HUES6 (cell line): ENCODE results near the gene WNT2.

Experiments used
- H3K27ac ChIP-seq: 2 replicates; pipeline ENCODE4 v1.7.0; 2013; ENCODE audit warnings: low read depth, mild to moderate bottlenecking, low read length, inconsistent platforms
- H3K27me3 ChIP-seq: 2 replicates; pipeline ENCODE4 v1.6.1; 2013; ENCODE audit warnings: low read length; ENCODE audit not compliant: control insufficient read depth, insufficient read depth
- H3K36me3 ChIP-seq: 2 replicates; pipeline ENCODE4 v1.6.1; 2013; ENCODE audit warnings: low read length; ENCODE audit not compliant: control insufficient read depth, insufficient read depth
- H3K4me1 ChIP-seq: 2 replicates; pipeline ENCODE4 v1.6.1; 2013; ENCODE audit warnings: low read length; ENCODE audit not compliant: control insufficient read depth, insufficient read depth
- H3K4me3 ChIP-seq: 2 replicates; pipeline ENCODE4 v1.5.1; 2013; ENCODE audit warnings: low read depth, low read length
- H3K9ac ChIP-seq: one replicate; pipeline ENCODE4 v1.6.1; 2013; ENCODE audit warnings: mild to moderate bottlenecking, low read length
- H3K9me3 ChIP-seq: 2 replicates; pipeline ENCODE4 v1.6.1; 2013; ENCODE audit warnings: low read depth, low read length; ENCODE audit not compliant: control insufficient read depth, insufficient read depth

Gene WNT2

DNA sequence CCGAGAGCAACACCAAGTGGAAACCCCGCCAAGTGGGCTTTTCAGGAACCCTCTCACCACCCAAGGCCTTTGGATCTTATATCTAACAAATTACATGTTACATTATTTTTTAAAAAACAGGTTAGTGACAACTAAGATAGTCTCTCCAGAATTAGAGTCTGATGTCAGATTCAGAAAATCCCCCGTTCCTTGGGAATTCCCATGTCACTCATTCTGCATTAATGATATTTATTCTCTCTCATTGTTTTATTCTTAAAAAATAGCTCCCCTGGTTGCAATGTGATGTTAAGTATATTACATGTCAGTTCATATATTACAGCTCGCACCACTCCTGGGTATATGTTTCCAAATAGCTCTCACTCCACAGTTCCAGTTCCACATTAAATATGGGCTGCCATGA is 81.8 kb downstream of the WNT2 start:
- Histone ChIP-seq H3K9me3 (peaks cover 11% of the 10 kb centered on the region), H3K36me3 (no peaks in the 10 kb centered on the region), H3K4me3 (no peak overlapping the region), H3K27me3 (no peaks in the 10 kb centered on the region), H3K9ac (no peak overlapping the region), H3K27ac (no peak overlapping the region), H3K4me1 (no peaks in the 10 kb centered on the region)

DNA sequence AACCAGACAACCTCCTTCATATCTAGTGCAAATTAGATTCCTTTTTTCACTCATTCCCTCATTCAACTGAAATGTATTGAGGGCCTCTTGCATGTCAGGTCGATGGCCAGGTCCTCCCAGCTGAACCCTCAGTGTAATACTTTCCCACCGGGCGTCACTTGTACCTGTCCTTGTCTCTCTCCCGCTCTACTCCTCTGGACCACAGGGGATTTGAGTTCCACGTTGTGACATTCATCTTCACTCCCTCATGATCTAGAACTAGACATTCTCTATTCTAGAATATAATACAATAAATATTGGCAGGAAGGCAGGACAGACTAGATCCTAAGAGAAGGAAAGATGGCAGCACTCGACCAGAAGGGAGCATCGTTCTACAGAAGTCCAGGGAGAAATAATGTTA is 83.9 kb downstream of the WNT2 start:
- no peaks in the 10 kb centered on the region for H3K9me3 ChIP-seq
- H3K27me3 ChIP-seq: no peaks in the 10 kb centered on the region
- no peaks in the 10 kb centered on the region for H3K36me3 ChIP-seq
- no peak overlapping the region for H3K9ac ChIP-seq
- H3K27ac ChIP-seq: no peak overlapping the region
- H3K4me3 ChIP-seq: no peak overlapping the region
- no peaks in the 10 kb centered on the region for H3K4me1 ChIP-seq

DNA sequence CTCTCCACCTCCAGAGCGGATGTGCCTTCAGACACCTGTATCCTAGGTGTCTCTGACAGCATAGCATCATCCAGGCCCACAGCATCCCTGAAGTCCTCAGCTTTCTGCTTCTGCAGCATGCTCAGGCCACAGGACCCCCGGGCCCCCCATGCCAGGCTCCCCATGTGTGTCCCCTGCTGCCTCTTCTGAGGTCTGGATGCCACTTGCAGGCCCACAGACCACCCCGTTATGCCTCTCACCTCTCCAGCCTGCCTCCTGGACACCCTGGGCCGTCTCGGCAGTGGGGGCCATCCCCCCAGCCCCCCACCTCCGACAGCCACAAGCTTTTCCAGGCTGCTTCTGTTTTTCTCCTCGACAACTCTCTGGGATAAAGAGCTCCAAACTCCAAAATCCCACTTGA is 84.4 kb downstream of the WNT2 start:
- no peaks in the 10 kb centered on the region for H3K9me3 ChIP-seq
- no peaks in the 10 kb centered on the region for H3K36me3 ChIP-seq
- H3K4me1 ChIP-seq: no peaks in the 10 kb centered on the region
- H3K9ac ChIP-seq: no peak overlapping the region
- H3K4me3 ChIP-seq: no peak overlapping the region
- H3K27ac ChIP-seq: no peak overlapping the region
- H3K27me3 ChIP-seq: no peaks in the 10 kb centered on the region

DNA sequence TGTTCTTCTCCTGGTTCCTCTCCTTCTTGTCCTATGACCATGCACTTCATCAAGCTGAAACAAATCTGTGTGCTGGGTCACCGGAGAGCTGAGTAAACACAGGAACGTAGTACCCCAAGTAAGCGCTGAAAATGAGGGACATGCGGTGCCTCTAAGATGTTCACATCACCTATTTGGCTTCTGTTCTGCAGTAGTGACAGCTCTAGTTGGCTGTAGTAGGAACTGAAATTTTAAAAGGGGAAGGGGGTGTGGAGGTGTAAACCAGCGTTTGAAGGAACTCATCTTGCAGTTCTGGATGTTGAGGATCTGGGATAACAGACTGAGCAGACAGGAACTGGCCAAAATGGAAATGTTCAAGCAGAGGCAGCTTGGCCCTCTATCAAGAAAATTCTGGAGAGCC is 85.2 kb downstream of the WNT2 start:
- no peaks in the 10 kb centered on the region for H3K36me3 ChIP-seq
- H3K27me3 ChIP-seq: no peaks in the 10 kb centered on the region
- no peak overlapping the region for H3K27ac ChIP-seq
- no peak overlapping the region for H3K4me3 ChIP-seq
- no peaks in the 10 kb centered on the region for H3K9me3 ChIP-seq
- no peaks in the 10 kb centered on the region for H3K4me1 ChIP-seq
- H3K9ac ChIP-seq: no peak overlapping the region

DNA sequence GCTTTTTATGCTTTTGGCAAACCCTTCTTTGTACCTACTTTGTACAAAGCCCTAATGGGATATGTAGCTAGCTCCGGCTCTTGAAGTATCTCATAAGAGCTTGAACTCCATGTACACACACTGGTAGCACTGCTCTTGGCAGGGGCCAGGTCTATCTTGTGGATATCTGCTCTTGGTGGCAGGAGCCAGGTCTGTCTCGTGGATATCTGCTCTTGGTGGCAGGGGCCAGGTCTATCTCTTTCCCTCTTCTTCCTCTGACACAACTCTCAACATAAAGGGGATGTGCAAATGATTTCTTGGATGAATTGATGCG is 91.9 kb downstream of the WNT2 start:
- Histone ChIP-seq H3K27ac (no peak overlapping the region), H3K9me3 (no peaks in the 10 kb centered on the region), H3K4me3 (no peak overlapping the region), H3K4me1 (no peaks in the 10 kb centered on the region), H3K9ac (no peak overlapping the region), H3K36me3 (no peaks in the 10 kb centered on the region), H3K27me3 (no peaks in the 10 kb centered on the region)

DNA sequence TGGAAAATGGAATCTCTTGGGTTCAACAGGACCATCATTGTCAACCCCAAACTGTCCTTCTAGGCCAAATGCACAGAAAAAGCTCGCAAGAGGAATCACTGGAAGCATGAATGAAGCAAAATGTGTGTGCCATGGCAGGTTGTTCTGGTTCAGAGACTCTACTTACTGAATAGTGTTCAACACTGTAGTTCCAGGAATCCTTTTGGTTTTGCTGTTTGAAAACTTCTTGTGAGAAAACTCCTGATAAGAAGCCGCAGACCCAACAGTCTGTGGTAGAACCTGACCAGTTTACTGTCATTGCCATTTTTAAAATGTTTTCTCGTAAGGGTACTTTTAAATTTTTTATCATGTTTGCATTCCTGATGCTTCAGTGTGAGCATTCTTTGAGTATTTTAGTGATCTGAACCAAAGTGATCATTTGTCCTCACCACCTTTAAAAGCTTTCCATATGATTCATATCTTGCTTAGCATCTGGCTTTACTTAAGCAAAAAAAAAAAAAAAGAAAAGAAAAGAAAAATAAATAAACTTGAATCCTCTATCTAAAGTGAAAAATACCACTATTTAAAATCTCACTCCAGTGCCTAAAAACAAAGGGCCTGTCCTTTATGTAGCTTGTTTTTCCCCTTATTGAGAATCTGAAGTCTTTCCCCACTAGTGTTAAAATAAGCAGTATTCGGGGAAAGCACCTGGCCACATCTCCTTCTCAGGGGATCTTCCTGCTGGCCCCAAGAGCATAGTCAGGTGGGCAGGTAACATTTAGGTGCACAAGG is 92.4 kb downstream of the WNT2 start:
- Histone ChIP-seq H3K4me3 (no peak overlapping the region), H3K27ac (no peak overlapping the region), H3K9ac (no peak overlapping the region), H3K36me3 (no peaks in the 10 kb centered on the region), H3K27me3 (no peaks in the 10 kb centered on the region), H3K9me3 (no peaks in the 10 kb centered on the region), H3K4me1 (0 out of 2 replicates have a peak, but pooled peaks cover 3% of the 10 kb centered on the region)

DNA sequence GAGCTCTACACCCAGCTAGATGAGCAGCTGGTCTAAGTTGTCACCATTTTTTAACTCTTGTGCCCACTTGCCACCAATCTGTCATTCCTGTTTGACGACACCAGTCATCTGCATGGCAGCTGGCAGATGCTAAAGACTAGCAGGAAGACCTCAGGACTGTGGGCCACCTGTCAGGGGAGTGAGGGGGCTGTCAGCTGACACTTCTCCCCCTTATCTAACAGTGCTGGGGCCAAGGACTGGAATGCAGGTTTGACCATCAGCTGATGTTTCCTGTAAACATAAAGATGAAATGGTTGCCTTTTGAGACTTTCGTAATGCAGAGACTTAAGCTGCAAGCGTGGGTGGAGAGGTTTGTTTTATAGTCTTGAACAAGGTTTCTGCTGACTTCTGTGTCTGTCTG is 93.5 kb downstream of the WNT2 start:
- Histone ChIP-seq H3K36me3 (no peaks in the 10 kb centered on the region), H3K9ac (no peak overlapping the region), H3K27me3 (no peaks in the 10 kb centered on the region), H3K4me3 (no peak overlapping the region), H3K4me1 (0 out of 2 replicates have a peak, but pooled peaks cover 3% of the 10 kb centered on the region), H3K27ac (no peak overlapping the region), H3K9me3 (no peaks in the 10 kb centered on the region)

DNA sequence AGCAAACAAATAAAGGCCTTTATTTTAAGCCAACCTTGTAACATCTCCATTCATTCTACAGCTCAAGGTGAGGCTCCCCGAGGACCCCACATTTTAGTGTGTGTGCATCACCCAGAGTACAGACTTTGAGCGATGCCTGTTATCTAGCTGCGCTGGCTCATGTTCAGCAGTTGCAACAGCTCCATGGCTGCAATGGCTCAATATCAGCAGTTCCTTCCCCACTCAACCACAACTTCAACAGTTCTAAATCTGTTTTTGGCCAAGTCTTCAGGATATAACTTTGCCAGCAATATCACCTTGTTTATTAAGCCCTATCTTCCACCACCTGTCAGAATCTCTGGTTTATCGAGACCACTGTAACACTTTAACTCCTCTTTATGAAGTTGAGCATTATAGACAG is 95.8 kb downstream of the WNT2 start:
- H3K4me1 ChIP-seq: 0 out of 2 replicates have a peak, but pooled peaks cover 3% of the 10 kb centered on the region

DNA sequence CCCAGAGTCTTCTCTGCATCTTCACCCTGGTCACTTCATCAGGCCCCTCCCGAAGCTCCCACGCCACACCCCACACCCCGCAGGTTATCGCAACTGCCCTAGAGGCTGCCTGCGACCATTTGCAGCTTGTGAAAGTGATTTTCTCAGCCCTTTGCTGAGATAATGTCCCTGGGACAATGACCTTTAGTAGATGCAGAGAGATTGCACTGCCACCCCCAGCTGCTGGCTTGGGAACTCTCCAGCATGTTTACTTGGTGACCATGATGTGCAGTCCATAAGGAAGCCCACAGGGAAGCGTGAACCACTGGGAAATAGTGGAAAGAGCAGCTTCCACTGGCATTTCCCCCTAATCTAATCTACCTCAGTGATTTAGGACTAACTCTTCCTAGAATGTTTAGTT is 97.3 kb downstream of the WNT2 start:
- no peaks in the 10 kb centered on the region for H3K36me3 ChIP-seq
- no peaks in the 10 kb centered on the region for H3K9me3 ChIP-seq
- no peaks in the 10 kb centered on the region for H3K27me3 ChIP-seq
- H3K9ac ChIP-seq: peak overlapping the region; percentile 7
- no peak overlapping the region for H3K4me3 ChIP-seq
- no peak overlapping the region for H3K27ac ChIP-seq
- 0 out of 2 replicates have a peak, but pooled peaks cover 3% of the 10 kb centered on the region for H3K4me1 ChIP-seq

More for the DNA sequence above, 95.8 kb downstream of the WNT2 start:
- no peaks in the 10 kb centered on the region for H3K9me3 ChIP-seq
- no peak overlapping the region for H3K4me3 ChIP-seq
- no peaks in the 10 kb centered on the region for H3K27me3 ChIP-seq
- H3K27ac ChIP-seq: no peak overlapping the region
- no peaks in the 10 kb centered on the region for H3K36me3 ChIP-seq
- H3K9ac ChIP-seq: no peak overlapping the region
